ENCODE data around the gene ALPI.

DNA sequence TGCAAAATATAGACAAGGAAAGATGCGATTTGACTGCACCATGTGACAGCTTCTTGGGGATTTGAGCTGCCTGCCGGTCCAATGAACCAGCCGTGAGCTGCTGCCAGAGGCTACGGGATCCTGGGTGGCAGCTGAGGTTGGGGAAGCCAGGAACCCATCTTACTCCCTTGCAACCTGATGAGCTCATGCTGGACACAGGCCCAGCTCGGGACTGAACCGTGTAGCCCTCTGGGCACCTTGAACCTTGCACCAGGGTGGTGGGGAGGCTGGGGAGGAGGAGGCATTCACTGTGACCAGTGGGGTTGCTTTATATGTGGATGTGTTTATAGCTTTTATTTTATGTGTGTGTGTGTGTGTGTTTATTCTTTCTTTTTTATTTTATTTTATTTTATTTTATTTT is 9.1 kb downstream of the ALPI start:
- TF ChIP-seq JUND (IDR thresholded peaks at IDR 0.05): no peak
- no peak for TF ChIP-seq ZFX (IDR thresholded peaks at IDR 0.05)
- TF ChIP-seq CTCF (IDR thresholded peaks at IDR 0.05 in 2 of 3, conservative IDR thresholded peaks at IDR 0.05 in 1 of 3; ENCODE audit: borderline replicate concordance in 1 of 3, insufficient read depth in 1 of 3, low read depth in 2 of 3, low read length in 2 of 3): no peak
- TF ChIP-seq SRF (IDR thresholded peaks at IDR 0.05; ENCODE audit: low read depth): no peak
- no peak for TF ChIP-seq POLR2A (IDR thresholded peaks at IDR 0.05; ENCODE audit: borderline replicate concordance, extremely low read depth, insufficient read depth, insufficient read length)
- no peak for TF ChIP-seq EZH2phosphoT487 (IDR thresholded peaks at IDR 0.05; ENCODE audit: borderline replicate concordance)
- TF ChIP-seq ATF3 (IDR thresholded peaks at IDR 0.05): no peak
- no peak for TF ChIP-seq EZH2 (IDR thresholded peaks at IDR 0.05)
- TF ChIP-seq SP1 (IDR thresholded peaks at IDR 0.05; ENCODE audit: low read depth): no peak
- TF ChIP-seq CEBPB (IDR thresholded peaks at IDR 0.05; ENCODE audit: low read depth): no peak

All from HCT116 (cell line).